Measurements from ENCODE around the gene NOX4. TPM values are rescaled to one million over a fixed set of nuclear protein-coding genes. Genes with fewer than 3 reads are reported as not detected.

NOX4 gene
- total and polyA plus RNA-seq, 2 donors (not counting 3 experiments of a cell fraction or from before 2014, with no cell fraction given): 21.2 to 34.0 TPM

DNA sequence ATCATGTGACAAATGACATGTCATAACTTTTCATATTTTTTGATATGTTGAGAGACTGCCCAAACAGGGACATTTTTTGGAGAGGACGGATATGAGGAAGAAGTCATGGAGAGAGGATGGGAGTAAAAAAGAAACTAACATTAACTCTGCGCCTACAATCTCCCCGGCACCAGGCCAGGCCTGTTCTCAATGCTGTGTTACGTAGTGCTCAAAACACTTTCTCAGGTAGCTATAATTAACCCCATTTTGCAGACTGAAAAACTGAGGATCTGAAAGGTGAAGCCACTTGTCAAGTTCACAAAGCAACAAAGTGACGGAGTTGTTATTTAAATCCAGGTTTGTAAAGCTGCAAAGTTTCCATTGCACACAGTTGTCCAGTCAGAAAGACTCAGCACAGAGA lies 17.4 kb upstream of the NOX4 start:
- H3K9me3 ChIP-seq (replicated peaks; ENCODE audit: control insufficient read depth, insufficient read depth, low read length): no peaks in the 10 kb centered on the region
- H3K27me3 ChIP-seq (ENCODE audit: control insufficient read depth in 2 of 2, insufficient read depth in 2 of 2, low read length in 2 of 2): no peaks in the 10 kb centered on the region
- no peaks in the 10 kb centered on the region for H4K20me1 ChIP-seq (replicated peaks; ENCODE audit: control insufficient read depth, extremely low read depth, insufficient read depth, low read length)
- H3K27ac ChIP-seq (ENCODE audit: insufficient read depth, low read depth, low read length): no peak overlapping the region
- H2AFZ ChIP-seq (ENCODE audit: low read depth, low read length): no peak overlapping the region
- no peaks in the 10 kb centered on the region for H3K4me1 ChIP-seq (ENCODE audit: control insufficient read depth, extremely low read depth, insufficient read depth, low read length)
- intact Hi-C loops (cut with micrococcal nuclease) (no loop called here), dilution Hi-C loops (cut with MboI; ENCODE audit: extremely low pct_ligation_motif_present, low sequenced_read_pairs) (no loop called here)
- H3K79me2 ChIP-seq (ENCODE audit: control insufficient read depth, insufficient read depth, low read length): no peaks in the 10 kb centered on the region
- no peak overlapping the region for H3K9ac ChIP-seq (replicated peaks; ENCODE audit: extremely low read depth, insufficient read depth, low read length)
- DNase-seq (ENCODE audit: low read depth, low spot score): no peak
- ChIA-PET CTCF (interaction anchor here (1.3 to 1.5 kb wide), 2 partner anchors 11 to 106 kb away, joined by 3 to 4 read pairs; no protein-coding TSS in a partner anchor), POLR2A (interaction anchor here (0.5 kb wide), 1 partner anchor 84 kb away, joined by 3 read pairs; no protein-coding TSS in a partner anchor)
- no TSS peak for BruUV-seq (replicated peaks)
- no peak overlapping the region for H3K4me2 ChIP-seq (ENCODE audit: insufficient read depth, low read length)
- FAIRE-seq: no peak
- no peaks in the 10 kb centered on the region for H3K9me1 ChIP-seq (replicated peaks; ENCODE audit: control insufficient read depth, extremely low read depth, insufficient read depth, low read length)
- no peak for TF ChIP-seq POLR2AphosphoS5 (IDR thresholded peaks at IDR 0.05; ENCODE audit: insufficient read depth, low read depth, low read length)
- TF ChIP-seq GATA2 (IDR thresholded peaks at IDR 0.05; ENCODE audit: insufficient read depth, insufficient read length, low read depth, low read length): no peak
- no peak for TF ChIP-seq JUN (IDR thresholded peaks at IDR 0.05; ENCODE audit: borderline replicate concordance, insufficient read depth, insufficient read length, low read depth)
- TF ChIP-seq, protein P1, sequence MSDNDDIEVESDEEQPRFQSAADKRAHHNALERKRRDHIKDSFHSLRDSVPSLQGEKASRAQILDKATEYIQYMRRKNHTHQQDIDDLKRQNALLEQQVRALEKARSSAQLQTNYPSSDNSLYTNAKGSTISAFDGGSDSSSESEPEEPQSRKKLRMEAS (IDR thresholded peaks at IDR 0.05; ENCODE audit: insufficient read depth, insufficient read length): no peak
- TF ChIP-seq, protein P2, sequence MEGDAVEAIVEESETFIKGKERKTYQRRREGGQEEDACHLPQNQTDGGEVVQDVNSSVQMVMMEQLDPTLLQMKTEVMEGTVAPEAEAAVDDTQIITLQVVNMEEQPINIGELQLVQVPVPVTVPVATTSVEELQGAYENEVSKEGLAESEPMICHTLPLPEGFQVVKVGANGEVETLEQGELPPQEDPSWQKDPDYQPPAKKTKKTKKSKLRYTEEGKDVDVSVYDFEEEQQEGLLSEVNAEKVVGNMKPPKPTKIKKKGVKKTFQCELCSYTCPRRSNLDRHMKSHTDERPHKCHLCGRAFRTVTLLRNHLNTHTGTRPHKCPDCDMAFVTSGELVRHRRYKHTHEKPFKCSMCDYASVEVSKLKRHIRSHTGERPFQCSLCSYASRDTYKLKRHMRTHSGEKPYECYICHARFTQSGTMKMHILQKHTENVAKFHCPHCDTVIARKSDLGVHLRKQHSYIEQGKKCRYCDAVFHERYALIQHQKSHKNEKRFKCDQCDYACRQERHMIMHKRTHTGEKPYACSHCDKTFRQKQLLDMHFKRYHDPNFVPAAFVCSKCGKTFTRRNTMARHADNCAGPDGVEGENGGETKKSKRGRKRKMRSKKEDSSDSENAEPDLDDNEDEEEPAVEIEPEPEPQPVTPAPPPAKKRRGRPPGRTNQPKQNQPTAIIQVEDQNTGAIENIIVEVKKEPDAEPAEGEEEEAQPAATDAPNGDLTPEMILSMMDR (IDR thresholded peaks at IDR 0.05; ENCODE audit: extremely low read depth in 1 of 2, insufficient read depth in 1 of 2, low read depth in 1 of 2, low read length in 2 of 2): no peak
- TF ChIP-seq MYC (IDR thresholded peaks at IDR 0.05; ENCODE audit: low read depth, low read length): no peak
- H3K4me3 ChIP-seq (replicated peaks in 1 of 3; ENCODE audit: insufficient read depth in 1 of 3, low read depth in 1 of 3, low read length in 3 of 3): no peak overlapping the region
- H3K36me3 ChIP-seq (ENCODE audit: control insufficient read depth in 2 of 2, extremely low read depth in 1 of 2, insufficient read depth in 2 of 2, low read length in 2 of 2): no peaks in the 10 kb centered on the region
